T follicular helper cell (primary cell): ENCODE data around the gene ZNF846.
"Not testable (repeated sequence)": the region's sequence is repeated elsewhere in the genome, so short reads cannot be mapped to it uniquely, and the experiment has no call there.

ENCODE experiments used
- DNase-seq: peaks from one replicate; pipeline ENCODE4 v3.0.0-alpha.2; 2020; ENCODE audit warnings: low read depth

Gene ZNF846

GRCh38 chr19:9784163-9784496 is 15.6 kb upstream of the ZNF846 start:
- DNase-seq = not testable (repeated sequence)

- no peak for DNase-seq
Measured at GRCh38 chr19:9782338-9782737, 13.8 kb upstream of the ZNF846 start.

- DNase-seq = no peak
Measured at GRCh38 chr19:9757544-9758501, 10.7 kb downstream of the ZNF846 start.

GRCh38 chr19:9752701-9753443 is 15.7 kb downstream of the ZNF846 start:
- no peak for DNase-seq

GRCh38 chr19:9751446-9751845 is 17.1 kb downstream of the ZNF846 start:
- no peak for DNase-seq

- no peak for DNase-seq
Measured at GRCh38 chr19:9741476-9742171, 26.9 kb downstream of the ZNF846 start.

GRCh38 chr19:9735986-9736385 is 32.6 kb downstream of the ZNF846 start:
- no peak for DNase-seq

- not testable (repeated sequence) for DNase-seq
Measured at GRCh38 chr19:9730056-9730455, 38.5 kb downstream of the ZNF846 start.

GRCh38 chr19:9729162-9729561 is 39.4 kb downstream of the ZNF846 start:
- no peak for DNase-seq

- DNase-seq = no peak
Measured at GRCh38 chr19:9727644-9728043, 40.9 kb downstream of the ZNF846 start.

- DNase-seq = not testable (repeated sequence)
Measured at GRCh38 chr19:9725508-9726201, 42.9 kb downstream of the ZNF846 start.

GRCh38 chr19:9724157-9724556 is 44.4 kb downstream of the ZNF846 start:
- no peak for DNase-seq

- DNase-seq = no peak
Measured at GRCh38 chr19:9721861-9722260, 46.7 kb downstream of the ZNF846 start.

- no peak for DNase-seq
Measured at GRCh38 chr19:9720541-9720940, 48.0 kb downstream of the ZNF846 start.

- no peak for DNase-seq
Measured at GRCh38 chr19:9711815-9712214, 56.7 kb downstream of the ZNF846 start.

GRCh38 chr19:9709305-9709704 is 59.2 kb downstream of the ZNF846 start:
- DNase-seq = no peak

GRCh38 chr19:9705836-9706235 is 62.7 kb downstream of the ZNF846 start:
- no peak for DNase-seq

- no peak for DNase-seq
Measured at GRCh38 chr19:9702186-9702585, 66.4 kb downstream of the ZNF846 start.
